GM19324 (cell line): Measurements from ENCODE around the gene SPA17.
A peak's percentile ranks its signal among the peaks of the same experiment; 100 is the strongest.

Experiments
- ATAC-seq: cut with Tn5 transposase; IDR thresholded peaks from one replicate; pipeline ENCODE4 v1.9.1; 2021; ENCODE audit warnings: mild to moderate bottlenecking, moderate library complexity; ENCODE audit not compliant: unreplicated experiment, low FRiP score

The SPA17 gene

GRCh38 chr11:124673333-124674167, at the start of gene SPA17, which contains the start of gene SIAE:
Gene SPA17, plus strand, starts transcription at chr11:124673904. Its CDS starts 1,361 bp downstream, at chr11:124675265.
Gene SIAE, minus strand, starts transcription at chr11:124673739. Its CDS starts 31 bp downstream, at chr11:124673708.
- ATAC-seq, result peak; percentile 94

GRCh38 chr11:124625504-124626168, 48.1 kb upstream of the SPA17 start:
- ATAC-seq, result no peak

- ATAC-seq, result no peak
Observed at GRCh38 chr11:124627546-124627945, 46.2 kb upstream of the SPA17 start.

GRCh38 chr11:124629961-124630360, 43.7 kb upstream of the SPA17 start:
- ATAC-seq, result no peak

GRCh38 chr11:124633355-124633754, 40.3 kb upstream of the SPA17 start:
- no peak for ATAC-seq

- ATAC-seq, result no peak
Observed at GRCh38 chr11:124635932-124636331, 37.8 kb upstream of the SPA17 start.

- no peak for ATAC-seq
Observed at GRCh38 chr11:124638500-124638899, 35.2 kb upstream of the SPA17 start.

GRCh38 chr11:124639186-124639585, 34.5 kb upstream of the SPA17 start:
- ATAC-seq, result no peak

GRCh38 chr11:124640666-124641065, 33.0 kb upstream of the SPA17 start:
- no peak for ATAC-seq

GRCh38 chr11:124642628-124643027, 31.1 kb upstream of the SPA17 start:
- no peak for ATAC-seq

- ATAC-seq, result no peak
Observed at GRCh38 chr11:124643042-124643604, 30.6 kb upstream of the SPA17 start.

- ATAC-seq, result no peak
Observed at GRCh38 chr11:124643605-124644425, 29.9 kb upstream of the SPA17 start.

GRCh38 chr11:124644426-124645280, 29.1 kb upstream of the SPA17 start:
- ATAC-seq, result no peak

GRCh38 chr11:124646148-124646547, 27.6 kb upstream of the SPA17 start:
- no peak for ATAC-seq

GRCh38 chr11:124648610-124649009, 25.1 kb upstream of the SPA17 start:
- ATAC-seq, result no peak

- no peak for ATAC-seq
Observed at GRCh38 chr11:124656774-124657630, 16.7 kb upstream of the SPA17 start.

- no peak for ATAC-seq
Observed at GRCh38 chr11:124657904-124658303, 15.8 kb upstream of the SPA17 start.

GRCh38 chr11:124658501-124658900, 15.2 kb upstream of the SPA17 start:
- ATAC-seq, result no peak

- no peak for ATAC-seq
Observed at GRCh38 chr11:124658986-124659385, 14.7 kb upstream of the SPA17 start.
